Fibroblast of skin of right biceps (primary cell): ENCODE data around the gene RSBN1.
A peak's percentile ranks its signal among the peaks of the same experiment; 100 is the strongest.
"Not testable (repeated sequence)": the region's sequence is repeated elsewhere in the genome, so short reads cannot be mapped to it uniquely, and the experiment has no call there.

Experiments used
- DNase-seq: peaks from one replicate; pipeline ENCODE4 v3.0.0-alpha.2; 2013

Gene RSBN1

GRCh38 chr1:113811888-113812660 is at the start of gene RSBN1:
Gene RSBN1, minus strand, starts transcription at chr1:113812476. Its CDS starts 64 bp downstream, at chr1:113812412.
- peak; percentile 100 for DNase-seq

GRCh38 chr1:113861641-113862040 is 49.4 kb upstream of the RSBN1 start:
- no peak for DNase-seq

DNA sequence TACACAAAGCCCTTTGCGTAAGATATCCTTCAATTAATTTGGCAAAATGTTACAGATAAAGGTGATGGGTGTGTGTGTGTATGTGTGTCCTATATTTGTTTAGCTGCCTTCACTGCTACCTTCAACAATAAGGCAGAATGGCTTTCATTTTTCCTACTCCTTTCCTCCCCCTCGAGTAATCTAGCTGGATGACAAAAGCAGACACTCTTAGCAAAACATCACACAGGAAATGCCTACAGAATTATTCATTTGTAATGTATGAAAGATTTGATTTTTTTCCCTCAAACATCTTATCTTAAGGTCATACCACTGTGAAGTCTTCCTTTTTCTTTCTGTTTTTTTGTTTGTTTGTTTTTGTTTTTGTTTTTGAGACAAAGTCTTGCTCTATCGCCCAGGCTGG is 48.6 kb upstream of the RSBN1 start:
- peak; percentile 89 for DNase-seq

DNA sequence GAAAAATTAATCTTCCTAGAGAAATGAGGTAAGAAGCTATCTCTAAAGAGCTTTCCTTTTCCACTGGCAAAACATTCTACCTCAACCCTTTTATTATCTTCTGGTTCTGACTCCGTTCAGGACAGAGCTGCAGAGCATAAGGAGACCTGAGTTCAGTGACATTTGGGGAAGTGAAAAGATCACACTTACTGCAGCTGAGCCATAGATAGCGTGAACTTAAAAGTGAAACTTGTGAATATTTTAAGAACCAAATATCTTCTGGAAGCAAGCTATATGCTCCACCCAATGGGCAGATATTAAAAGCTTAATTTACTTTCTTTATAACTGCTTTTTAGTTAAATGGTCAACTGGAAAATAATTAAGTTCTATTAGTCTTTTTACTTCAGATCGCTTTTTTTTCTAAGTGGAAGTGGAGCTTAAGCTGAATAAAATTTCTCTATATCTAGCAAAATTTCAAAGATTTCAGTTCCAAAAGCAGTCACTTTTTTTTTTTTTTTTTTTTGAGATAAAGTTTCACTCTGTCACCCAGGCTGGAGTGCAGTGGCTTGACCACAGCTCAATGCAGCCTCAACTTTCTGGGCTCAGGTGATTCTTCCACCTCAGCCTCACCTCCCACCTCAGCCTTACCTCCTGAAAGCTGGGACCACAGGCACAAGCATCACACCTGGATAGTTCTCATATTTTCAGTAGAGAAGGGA is 47.4 kb upstream of the RSBN1 start:
- DNase-seq = no peak

DNA sequence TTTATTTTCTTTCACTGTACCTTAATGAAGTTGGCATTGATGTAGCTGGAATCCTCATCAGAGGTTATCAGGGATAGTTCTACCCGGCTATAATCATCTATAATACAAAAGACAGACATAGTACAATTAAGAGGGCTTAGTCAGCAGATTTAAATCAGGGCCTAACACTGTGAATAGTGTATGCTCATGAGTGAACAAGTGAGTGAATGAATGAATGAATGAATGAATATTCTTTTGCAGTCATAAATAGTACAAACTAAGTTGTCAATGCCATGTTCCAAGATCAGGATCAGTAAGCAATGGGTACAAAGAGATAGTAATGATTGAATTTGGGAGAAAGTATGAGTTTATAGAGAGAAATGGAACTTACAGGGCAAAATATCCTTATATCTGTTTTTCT is 46.7 kb upstream of the RSBN1 start:
- DNase-seq = no peak

DNA sequence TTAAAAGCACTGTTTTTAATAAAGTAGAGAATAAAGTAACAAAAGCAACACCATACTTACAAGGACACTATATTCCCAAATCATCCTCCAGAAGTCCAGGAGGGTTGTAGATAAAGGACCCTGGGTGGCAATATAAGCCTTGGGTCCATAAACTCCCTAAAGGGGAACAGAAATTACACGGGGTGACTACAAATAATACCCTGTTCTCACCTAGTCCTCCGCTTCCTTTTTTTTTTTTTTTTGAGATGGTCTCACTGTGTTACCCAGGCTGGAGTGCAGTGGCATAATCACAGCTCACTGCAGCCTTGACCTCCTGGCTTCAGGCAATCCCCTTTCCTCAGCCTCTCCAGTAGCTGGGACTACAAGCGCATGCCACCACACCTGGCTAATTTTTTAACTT is 46.1 kb upstream of the RSBN1 start:
- DNase-seq = no peak

GRCh38 chr1:113857776-113858175 is 45.5 kb upstream of the RSBN1 start:
- DNase-seq = no peak

- DNase-seq = no peak
Measured at GRCh38 chr1:113856401-113856790, 44.1 kb upstream of the RSBN1 start.

DNA sequence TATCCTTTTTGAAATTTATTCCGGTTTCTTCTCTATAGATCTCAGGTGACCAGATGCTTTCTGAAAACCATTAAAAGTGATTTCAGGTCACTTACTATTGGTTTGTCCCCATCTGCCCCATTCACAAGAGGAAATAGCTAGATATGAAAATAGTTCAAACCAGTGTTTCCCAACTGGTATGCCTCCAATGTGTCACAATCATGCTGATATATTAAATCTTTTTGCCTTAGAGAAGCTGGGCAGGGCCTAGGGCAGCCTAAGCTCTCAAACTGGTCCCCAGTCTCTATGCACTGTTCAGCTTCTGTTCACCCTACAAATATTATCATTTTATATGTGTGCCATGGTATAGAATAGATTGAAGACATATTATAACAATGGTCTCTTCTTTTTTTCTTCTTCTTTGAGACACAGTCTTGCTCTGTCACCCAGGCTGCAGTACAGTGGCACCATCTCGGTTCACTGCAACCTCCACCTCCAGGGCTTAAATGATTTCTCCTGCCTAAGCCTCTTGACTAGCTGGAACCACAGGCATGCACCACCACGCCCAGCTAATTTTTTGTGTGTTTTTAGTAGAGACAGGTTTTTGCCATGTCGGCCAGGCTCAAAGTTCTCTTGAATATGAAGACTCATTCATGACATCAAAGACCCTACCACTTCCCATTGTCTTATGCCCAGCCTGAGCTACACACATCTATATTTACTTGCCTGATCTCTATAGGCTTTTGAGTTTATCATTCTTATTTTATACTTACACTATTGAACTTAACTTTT is 43.5 kb upstream of the RSBN1 start:
- no peak for DNase-seq

- DNase-seq = no peak
Measured at GRCh38 chr1:113854234-113854633, 42.0 kb upstream of the RSBN1 start.

- DNase-seq = not testable (repeated sequence)
Measured at GRCh38 chr1:113852694-113853093, 40.4 kb upstream of the RSBN1 start.

DNA sequence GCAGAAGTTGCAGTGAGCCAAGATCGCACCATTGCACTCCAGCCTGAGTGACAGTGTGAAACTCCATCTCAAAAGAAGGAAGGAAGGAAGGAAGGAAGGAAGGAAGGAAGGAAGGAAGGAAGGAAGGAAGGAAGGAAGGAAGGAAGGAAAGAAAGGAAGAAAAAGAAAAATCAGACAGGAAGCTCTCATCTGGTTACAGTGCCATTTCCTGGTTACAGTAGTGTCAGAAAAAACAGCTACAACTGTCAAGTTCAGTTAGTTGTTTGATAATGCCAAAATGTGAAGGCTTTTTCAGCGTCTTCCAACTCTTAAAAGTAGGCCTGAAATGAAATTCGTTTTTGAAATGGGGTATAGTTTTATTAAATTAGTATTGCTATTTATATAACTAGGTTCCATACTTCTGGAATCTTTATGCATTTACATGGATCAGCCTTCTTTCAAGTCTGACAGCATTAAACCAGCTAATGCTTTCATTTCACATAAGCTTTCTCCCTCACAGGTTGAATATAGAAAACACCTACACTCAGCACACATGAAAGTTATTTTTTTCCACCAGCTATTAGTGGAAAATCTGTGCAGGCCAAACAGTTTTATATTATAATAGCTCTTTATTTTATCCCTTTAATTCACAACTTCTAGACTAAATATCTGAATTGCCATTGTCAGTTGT is 38.0 kb upstream of the RSBN1 start:
- no peak for DNase-seq

GRCh38 chr1:113849072-113849471 is 36.8 kb upstream of the RSBN1 start:
- DNase-seq = no peak

DNA sequence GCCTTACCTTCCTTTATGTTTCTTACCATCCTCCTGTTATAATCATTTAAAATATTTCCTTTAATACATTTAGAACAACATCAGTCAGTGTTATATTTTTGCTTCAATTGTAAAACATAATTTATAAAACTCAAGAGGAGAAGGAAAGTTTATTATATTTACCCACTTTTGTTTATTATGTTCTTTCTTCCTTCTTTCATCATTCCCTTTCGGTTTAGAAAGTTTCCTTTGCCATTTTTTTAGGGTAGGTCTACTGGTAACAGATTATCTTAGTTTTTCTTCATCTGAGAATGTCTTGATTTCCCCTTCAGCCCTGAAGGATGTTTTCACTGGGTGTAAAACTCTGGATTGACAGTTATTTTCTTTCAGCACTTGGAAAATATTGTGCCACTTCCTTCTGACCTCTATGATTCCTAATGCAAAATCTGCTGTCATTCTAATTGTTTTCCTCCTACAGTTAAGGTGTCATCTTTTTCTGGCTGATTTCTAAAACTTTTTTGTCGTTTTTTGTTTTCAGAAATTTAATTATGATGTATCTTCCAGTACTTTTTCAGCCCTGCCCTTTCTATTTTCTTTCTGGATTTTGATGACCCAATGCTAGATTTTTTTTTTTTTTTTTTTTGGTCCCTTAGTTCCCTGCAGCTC is 34.2 kb upstream of the RSBN1 start:
- DNase-seq = no peak

DNA sequence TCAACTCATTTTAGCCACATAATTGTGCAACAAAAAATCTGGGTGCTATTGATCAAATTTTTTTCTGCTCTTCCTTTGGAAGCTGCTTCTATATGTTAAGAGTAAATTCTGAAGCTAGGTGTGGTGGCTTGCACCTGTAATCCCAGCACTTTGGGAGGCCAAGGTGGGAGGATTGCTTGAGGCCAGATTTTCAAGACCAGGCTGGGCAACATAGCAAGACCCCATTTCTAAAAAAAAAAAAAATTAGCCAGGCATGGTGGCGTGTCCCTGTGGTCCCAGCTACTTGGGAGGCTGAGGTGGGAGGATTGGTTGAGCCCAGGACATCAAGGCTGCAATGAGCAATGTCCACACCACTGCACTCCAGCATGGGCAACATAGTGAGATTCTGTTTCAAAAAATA is 24.3 kb upstream of the RSBN1 start:
- DNase-seq = no peak

GRCh38 chr1:113835686-113836290 is 23.5 kb upstream of the RSBN1 start:
- DNase-seq = peak; percentile 60

GRCh38 chr1:113834716-113835115 is 22.4 kb upstream of the RSBN1 start:
- DNase-seq = no peak

DNA sequence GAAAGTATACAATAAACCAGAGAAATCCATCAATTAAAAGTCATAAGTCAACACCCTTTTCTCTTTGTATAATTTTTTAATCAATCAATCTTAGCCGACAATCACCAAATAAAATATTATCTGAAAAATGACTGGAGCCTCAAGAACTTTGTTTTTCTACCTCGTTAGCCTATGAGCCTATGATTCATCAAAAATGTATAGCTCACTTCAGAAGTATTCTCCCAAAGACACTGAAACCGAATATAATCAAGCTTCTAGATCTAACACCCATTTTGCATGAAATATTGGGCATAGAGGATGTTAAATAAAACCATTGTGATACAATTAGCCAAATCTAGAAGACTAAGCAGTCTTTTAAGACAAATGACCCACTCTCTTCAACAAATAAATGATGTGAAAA is 17.8 kb upstream of the RSBN1 start:
- peak; percentile 75 for DNase-seq

- DNase-seq = no peak
Measured at GRCh38 chr1:113821916-113822315, 9.6 kb upstream of the RSBN1 start.

- DNase-seq = no peak
Measured at GRCh38 chr1:113818578-113818977, 6.3 kb upstream of the RSBN1 start.

DNA sequence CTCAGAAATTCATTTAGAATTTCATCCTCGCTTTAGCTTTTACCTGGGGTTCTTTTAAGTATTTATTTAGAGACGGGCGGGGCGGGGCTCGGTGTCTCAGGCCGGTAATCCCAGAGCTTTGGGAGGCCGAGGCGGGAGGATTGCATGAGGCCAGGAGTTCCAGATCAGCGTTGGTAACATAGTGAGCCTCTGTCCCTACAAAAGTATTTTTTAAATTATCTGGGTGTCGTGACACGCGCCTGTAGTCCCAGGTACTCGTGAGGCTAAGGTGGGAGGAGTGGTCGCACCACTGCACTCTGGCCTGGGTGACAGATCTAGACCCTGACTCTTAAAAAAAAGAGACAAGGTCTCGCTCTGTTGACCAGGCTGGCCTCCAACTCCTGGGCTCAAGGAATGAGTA is 942 bp upstream of the RSBN1 start:
- no peak for DNase-seq

GRCh38 chr1:113812661-113813135 is 422 bp upstream of the RSBN1 start:
- no peak for DNase-seq
